Skin of body (tissue), 2 donors: ENCODE results near the gene MED27. TPM values are rescaled to one million over a fixed set of nuclear protein-coding genes. Genes with fewer than 3 reads are reported as not detected.
"Not testable (repeated sequence)": the region's sequence is repeated elsewhere in the genome, so short reads cannot be mapped to it uniquely, and the experiment has no call there.

Experiments
- DNase-seq: peaks from one replicate; lab custom pipeline; 2025; lab: John Stamatoyannopoulos, UW
- total RNA-seq: library from RNA; depleted of rRNA; stranded (reverse); fragments of >200 nt; gene quantifications from one replicate; pipeline ENCODE4 v1.2.3, GENCODE V29; 2014

Gene MED27
- total RNA-seq, 1 donor from 2014 or later = 10.9 TPM

GRCh38 chr9:132077881-132078698, 1.6 kb downstream of the MED27 start:
- DNase-seq = peak; percentile 8

DNA sequence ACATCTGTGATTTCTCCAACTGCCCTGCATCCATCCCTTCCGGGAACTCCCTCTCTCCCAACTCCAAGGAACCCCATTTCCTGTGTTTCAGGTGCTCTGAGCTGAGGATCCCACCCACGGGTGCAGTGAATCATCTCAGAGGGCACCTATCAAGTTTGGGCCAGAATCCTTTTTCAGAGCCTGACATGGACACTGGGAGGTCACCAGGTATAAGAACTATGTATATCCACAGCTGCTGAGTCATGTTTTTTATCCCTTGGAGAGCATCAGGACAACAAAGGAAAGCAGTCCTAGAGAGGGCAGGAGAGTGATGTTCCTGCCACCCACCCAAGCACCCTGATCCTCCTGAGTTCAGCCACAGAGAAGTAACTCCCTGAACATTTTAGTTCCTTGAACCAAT, 3.8 kb downstream of the MED27 start:
- no peak for DNase-seq

GRCh38 chr9:132074736-132075135, 4.9 kb downstream of the MED27 start:
- no peak for DNase-seq

DNA sequence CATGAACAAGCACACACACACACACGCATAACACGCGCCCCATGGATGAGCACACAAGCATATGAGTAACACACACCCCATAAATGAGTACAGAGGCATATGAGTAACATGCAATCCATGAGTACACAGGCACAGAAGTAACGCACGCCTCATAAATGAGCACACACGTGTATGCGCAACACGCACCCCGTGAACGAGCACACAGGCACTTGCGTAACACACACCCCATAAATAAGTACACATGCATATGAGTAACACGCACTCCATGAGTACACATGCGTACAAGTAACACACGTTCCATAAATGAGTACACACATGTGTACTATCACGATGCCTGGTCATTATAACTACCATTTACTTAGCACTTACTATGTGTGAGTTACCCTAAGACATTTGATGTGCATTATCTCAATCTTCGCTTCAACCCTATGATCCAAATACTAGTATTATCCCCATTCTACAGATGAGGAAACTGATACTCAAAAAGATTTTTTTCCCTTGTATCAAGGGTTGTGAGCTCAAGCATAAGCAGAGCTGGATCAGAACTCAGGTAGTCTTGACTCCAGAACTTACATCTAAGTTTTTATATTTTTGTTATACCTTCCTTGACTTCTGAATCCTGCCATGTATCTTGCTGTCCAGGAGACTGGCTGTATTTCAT, 7.7 kb downstream of the MED27 start:
- no peak for DNase-seq

DNA sequence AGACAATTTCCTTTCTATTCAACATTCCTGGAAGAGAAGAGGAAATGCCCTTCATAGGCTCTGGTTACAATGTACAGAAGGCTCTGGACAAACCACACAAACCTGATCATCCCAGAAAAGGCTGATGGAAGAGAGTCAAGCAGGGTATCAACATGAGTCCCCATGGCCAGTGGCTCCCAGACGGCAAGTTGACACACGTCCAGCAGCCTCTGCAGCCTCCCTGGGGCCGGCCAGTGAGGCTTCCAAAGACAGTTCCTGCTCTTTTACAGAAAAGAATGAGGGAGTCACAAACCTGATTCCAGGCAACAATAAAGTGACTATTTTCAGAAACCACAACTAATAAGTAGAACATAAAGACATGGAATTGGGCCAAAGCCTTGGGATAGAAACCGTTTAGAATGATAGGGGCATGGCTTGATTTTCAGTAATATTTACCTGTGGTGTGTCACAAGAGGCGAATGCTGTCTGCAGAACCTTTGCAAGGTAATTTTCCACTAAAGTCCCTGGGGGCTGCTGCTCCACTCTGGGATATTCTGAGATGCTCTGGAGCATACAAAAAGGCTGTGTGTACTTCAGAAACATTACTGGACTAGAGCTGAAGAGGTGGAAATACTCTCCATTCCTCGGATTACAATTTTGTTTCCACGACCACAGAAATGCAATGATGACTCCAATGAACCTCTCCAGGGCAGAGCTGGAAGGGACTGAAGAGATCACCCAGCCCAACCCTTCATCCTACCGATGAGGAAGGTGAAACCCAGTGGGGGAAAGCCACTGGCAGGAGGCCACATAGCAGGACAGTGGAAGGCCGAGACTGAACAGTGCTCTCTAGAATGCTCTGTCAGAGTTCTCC, 10.4 kb downstream of the MED27 start:
- no peak for DNase-seq

DNA sequence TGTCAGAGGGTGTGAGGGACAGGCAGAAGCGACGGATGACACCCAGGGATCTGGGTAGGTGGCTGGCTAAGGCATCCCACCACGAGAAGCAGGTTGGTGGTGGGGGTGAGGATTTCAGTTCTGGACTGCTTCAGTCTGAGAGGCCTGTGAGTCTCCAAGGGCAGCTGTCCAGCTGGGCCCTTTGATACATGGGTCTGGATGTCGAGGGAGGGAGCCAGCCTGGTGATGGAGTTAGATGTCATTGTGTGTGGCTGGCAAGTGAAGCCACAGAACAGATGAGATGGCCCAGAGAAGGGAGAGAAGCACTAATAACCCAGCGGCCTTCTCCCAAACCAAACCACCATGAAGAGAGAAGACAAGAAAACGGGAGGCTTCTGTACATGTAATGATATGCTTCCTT, 11.1 kb downstream of the MED27 start:
- no peak for DNase-seq

GRCh38 chr9:132066511-132066910, 13.2 kb downstream of the MED27 start:
- no peak for DNase-seq

DNA sequence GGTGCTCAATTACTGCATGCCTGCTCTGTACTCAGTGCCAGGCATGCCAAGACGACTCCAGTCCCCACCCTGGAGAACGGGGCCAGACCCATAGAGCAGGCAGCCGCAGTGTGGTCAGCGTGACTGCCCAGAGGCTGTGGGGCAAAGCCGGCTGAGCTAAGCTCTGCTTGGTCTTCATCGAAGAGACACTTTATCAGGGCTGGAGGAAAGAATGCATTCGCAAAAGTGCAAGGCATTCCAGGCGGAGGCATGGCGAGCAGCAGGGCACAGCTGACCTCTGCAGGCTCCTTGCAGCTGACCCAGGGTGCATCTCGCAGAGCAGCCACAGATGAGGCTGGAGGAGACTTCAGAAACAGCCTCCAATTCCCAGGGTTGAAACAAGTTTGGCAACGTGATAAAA, 13.6 kb downstream of the MED27 start:
- no peak for DNase-seq

DNA sequence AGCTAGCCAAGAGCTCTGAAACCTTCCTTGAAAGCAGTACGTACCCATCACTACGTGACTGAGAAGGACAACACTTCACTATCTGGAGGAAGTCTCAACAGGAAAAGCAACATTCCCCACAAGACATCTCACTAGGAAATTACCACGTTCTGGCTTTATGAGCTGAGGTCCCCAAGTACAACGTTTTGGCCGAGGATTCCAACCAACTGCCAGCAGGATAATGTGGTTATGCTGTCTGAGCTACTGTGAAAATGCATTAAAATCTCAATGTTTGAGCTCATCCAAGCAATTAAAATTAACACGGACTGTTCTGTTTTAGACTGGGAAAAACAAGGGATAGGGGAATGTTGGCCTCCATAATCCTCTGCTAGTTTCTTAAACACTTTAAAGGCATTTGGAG, 16.4 kb downstream of the MED27 start:
- DNase-seq = peak; percentile 57

- DNase-seq = no peak
Measured at GRCh38 chr9:132062806-132063205, 16.9 kb downstream of the MED27 start.

DNA sequence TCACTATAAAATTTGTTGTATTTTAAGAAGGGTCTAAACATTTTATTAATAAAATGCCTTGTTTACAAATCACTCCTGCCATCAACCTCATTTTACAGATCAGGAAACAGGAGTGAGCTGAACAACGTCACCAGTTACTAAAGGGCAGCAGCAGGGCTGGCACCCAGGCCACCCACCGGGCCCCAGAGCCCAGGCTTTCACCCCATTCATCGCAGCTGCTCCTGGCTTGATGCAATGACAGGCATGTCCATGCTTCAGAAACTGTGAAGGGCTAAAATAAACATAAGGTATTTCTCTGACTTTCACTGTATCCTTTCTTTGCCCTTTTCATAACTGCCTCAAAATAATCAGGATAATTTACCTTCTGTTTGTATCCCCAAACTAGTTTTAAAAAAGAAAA, 18.1 kb downstream of the MED27 start:
- no peak for DNase-seq

GRCh38 chr9:132059361-132059760, 20.3 kb downstream of the MED27 start:
- DNase-seq = no peak

DNA sequence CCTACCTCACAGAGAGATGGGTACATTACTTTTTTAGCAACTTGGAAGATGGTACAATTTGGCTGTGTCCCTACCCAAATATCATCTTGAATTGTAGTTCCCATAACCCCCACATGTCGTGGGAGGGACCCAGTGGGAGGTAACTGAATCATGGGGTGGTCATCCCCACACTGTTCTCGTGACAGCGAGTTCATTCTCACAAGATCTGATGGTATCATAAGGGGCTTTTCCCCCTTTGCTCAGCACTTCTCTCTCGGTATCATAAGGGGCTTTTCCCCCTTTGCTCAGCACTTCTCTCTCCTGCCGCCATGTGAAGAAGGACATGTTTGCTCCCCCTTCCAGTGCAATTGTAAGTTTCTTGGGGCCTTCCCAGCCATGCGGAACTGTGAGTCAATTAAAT, 21.4 kb downstream of the MED27 start:
- DNase-seq = not testable (repeated sequence)

GRCh38 chr9:132056717-132057560, 22.7 kb downstream of the MED27 start:
- DNase-seq = no peak

DNA sequence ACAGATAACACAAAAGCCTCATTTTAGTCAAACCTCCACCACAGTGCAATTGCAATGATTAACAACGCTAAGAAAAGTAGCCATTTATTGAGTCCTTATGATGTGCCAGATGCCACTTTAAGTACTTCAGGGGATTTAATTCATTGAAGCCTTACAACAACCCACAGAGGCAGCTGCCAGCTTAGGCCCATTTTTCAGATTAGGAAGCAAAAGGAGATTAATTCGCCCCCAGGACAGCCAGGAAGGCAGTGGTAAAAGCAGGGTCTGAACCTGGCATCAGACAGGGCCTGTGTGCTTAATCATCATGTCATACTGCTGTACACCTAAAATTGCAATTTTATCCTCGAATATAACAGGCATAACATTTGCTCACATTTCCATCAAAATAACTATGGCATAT, 23.9 kb downstream of the MED27 start:
- no peak for DNase-seq

DNA sequence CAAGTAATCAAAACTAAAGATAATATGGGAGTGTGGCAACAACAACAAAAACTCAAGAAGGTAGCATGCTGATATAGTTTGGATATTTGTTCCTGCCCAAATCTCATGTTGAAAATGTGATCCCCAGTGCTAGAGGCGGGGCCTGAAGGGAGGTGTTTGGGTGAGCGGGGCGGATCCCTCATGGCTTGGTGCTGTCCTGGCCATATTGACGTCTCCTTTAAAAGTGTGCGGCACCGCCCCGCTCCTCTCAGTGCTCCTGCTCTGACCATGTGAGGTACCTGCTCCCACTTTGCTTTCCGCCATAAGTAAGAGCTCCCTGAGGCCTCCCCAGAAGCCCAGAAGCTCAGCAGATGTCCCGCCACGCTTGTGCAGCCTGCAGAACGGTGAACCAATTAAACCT, 25.6 kb downstream of the MED27 start:
- no peak for DNase-seq

GRCh38 chr9:132049900-132050299, 29.8 kb downstream of the MED27 start:
- no peak for DNase-seq

- no peak for DNase-seq
Measured at GRCh38 chr9:132049323-132049882, 30.3 kb downstream of the MED27 start.

DNA sequence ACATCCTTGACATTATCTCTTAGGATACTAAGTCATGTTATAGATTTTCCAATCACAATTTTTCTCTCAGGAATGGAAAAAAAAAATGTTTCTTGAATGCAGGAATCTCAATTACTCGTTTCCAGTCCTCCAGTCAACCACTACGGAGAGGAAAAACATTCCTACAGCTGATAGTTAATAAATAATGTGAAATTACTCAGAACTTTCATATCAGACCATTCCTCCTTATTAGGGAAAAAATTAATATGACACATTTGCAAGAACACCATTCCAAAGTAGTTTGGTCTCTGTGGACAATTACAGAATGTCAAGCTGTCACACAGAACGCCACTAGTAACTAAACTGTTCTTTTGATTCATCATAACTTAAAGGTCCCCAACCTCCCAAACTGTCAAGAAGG, 31.5 kb downstream of the MED27 start:
- DNase-seq = no peak

GRCh38 chr9:132046456-132046855, 33.2 kb downstream of the MED27 start:
- no peak for DNase-seq
